ENCODE data around the gene DNASE1L1. TPM values are rescaled to one million over a fixed set of nuclear protein-coding genes. Genes with fewer than 3 reads are reported as not detected.

Gene DNASE1L1
- total and polyA plus RNA-seq, 4 experiments from 2014 or later, result 14.0 to 26.3 (median 20.7) TPM

GRCh38 chrX:154370300-154371016 lies 38.6 kb downstream of the DNASE1L1 start:
- no peaks in the 10 kb centered on the region for H3K9me3 ChIP-seq (ENCODE audit: control insufficient read depth in 1 of 2, low read length in 2 of 2)
- DNase-seq, result no peak
- H3K27ac ChIP-seq (ENCODE audit: low read depth, low read length), result peak overlapping the region; percentile 92
- ChIA-PET POLR2A (ENCODE audit: partially characterized antibody) (interaction anchor here (1.0 to 10.9 kb wide), 16 partner anchors 8 to 445 kb away, joined by 3 to 245 read pairs (median 6); partner anchors contain the start of genes ARHGAP4, EMD, HCFC1 and IRAK1), CTCF (ENCODE audit: partially characterized antibody) (interaction anchor here (1.3 to 2.1 kb wide), 2 partner anchors 9 kb away, joined by 3 to 5 read pairs; partner anchors contain the start of gene EMD)
- no peaks in the 10 kb centered on the region for H3K27me3 Mint-ChIP-seq
- peak overlapping the region; percentile 91 to 96 (median 94) for H3K4me3 Mint-ChIP-seq
- no peaks in the 10 kb centered on the region for H3K27me3 ChIP-seq (ENCODE audit: insufficient read depth, low read length)
- H3K36me3 ChIP-seq (ENCODE audit: insufficient read depth, low read length), result peaks cover 26% of the 10 kb centered on the region
- H3K9me3 Mint-ChIP-seq, result no peaks in the 10 kb centered on the region
- intact Hi-C loops (cut with micrococcal nuclease), result loop anchor here (1.0 to 10.0 kb wide), 3 partner anchors 9 to 396 kb away; partner anchors contain the start of genes EMD, HCFC1, MECP2 and TMEM187
- peaks cover 6 to 29% of the 10 kb centered on the region in 2 donors for H3K36me3 Mint-ChIP-seq
- H3K4me1 Mint-ChIP-seq, result peaks cover 4 to 45% (median 25%) of the 10 kb centered on the region in 4 donors
- H3K4me1 ChIP-seq (ENCODE audit: insufficient read depth, low read length), result peaks cover 58% of the 10 kb centered on the region
- H3K27ac Mint-ChIP-seq, result peak overlapping the region; percentile 95 to 98 (median 97)
- H3K4me3 ChIP-seq (ENCODE audit: low read length in 2 of 2), result peak overlapping the region; percentile 59 to 69

GRCh38 chrX:154369449-154370299 lies 39.4 kb downstream of the DNASE1L1 start:
- Histone ChIP-seq H3K9me3 (ENCODE audit: control insufficient read depth in 1 of 2, low read length in 2 of 2) (no peaks in the 10 kb centered on the region), H3K27ac (ENCODE audit: low read depth, low read length) (peak overlapping the region; percentile 92), H3K4me3 (ENCODE audit: low read length in 2 of 2) (peak overlapping the region; percentile 59 to 69), H3K4me1 (ENCODE audit: insufficient read depth, low read length) (peaks cover 61% of the 10 kb centered on the region), H3K36me3 (ENCODE audit: insufficient read depth, low read length) (peaks cover 34% of the 10 kb centered on the region), H3K27me3 (ENCODE audit: insufficient read depth, low read length) (no peaks in the 10 kb centered on the region)
- Mint-ChIP-seq H3K27me3 (no peaks in the 10 kb centered on the region), H3K4me1 (peaks cover 4 to 43% (median 25%) of the 10 kb centered on the region in 4 donors), H3K36me3 (peaks cover 9 to 32% of the 10 kb centered on the region in 2 donors), H3K4me3 (peak overlapping the region; percentile 91 to 96 (median 94)), H3K27ac (peak overlapping the region; percentile 95 to 98 (median 97)), H3K9me3 (no peaks in the 10 kb centered on the region)
- POLR2A ChIA-PET (ENCODE audit: partially characterized antibody), result interaction anchor here (1.0 to 10.9 kb wide), 10 partner anchors 9 to 442 kb away, joined by 3 to 245 read pairs (median 10); partner anchors contain the start of genes EMD, HCFC1, RPL10 and UBL4A
- CTCF ChIA-PET (ENCODE audit: partially characterized antibody), result interaction anchor here (1.0 to 2.1 kb wide), 2 partner anchors 10 to 16 kb away, joined by 3 to 5 read pairs; partner anchors contain the start of gene EMD
- peak; percentile 71 to 84 (median 75) for DNase-seq
- intact Hi-C loops (cut with micrococcal nuclease), result loop anchor here (10.0 kb wide), 2 partner anchors 275 to 395 kb away; partner anchors contain the start of genes HCFC1, MECP2 and TMEM187

DNA sequence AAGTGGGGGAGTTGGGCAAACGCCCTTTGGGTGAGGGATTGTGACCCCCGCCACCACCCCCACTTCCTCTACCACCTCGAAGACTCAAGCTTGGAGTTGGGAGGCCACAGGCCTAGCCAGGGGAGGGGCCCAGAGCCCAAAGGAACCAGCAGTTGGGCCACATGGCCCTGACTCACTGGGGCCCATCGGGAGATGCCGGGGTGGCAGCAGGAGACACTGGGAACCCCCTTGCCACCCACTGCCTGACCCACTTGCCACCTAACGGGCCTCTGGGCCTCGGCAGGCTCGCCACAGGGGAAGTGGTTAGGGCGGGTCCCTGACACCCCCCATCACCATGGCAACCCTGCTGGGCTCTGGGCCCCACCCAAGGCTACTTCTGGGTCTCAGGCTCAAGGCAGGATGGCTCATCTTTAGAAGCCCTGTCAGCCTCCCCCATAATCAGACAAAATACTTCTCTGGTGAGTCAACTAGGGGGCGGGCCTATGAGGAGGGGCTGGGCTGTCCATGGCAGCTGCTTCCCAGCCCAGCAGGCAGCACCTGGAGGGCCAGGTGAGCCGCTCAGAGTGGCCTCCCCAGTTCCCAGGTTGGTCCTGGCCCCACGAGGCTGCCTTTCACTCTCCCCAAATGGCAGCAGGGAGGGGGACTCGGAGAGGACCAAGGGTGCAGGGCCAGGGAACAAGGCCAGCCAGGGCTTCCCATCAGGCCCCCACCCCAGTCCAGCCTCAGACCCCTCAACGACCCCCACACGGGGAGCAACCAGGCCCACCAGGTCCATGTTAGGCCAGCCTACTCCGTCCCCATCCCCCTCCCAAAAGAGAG lies 40.2 kb downstream of the DNASE1L1 start:
- Mint-ChIP-seq H3K36me3 (peaks cover 11 to 33% of the 10 kb centered on the region in 2 donors), H3K9me3 (no peaks in the 10 kb centered on the region), H3K27ac (peak overlapping the region; percentile 90 to 98 (median 95)), H3K27me3 (no peaks in the 10 kb centered on the region), H3K4me1 (peaks cover 4 to 45% (median 25%) of the 10 kb centered on the region in 4 donors), H3K4me3 (peak overlapping the region; percentile 84 to 96 (median 92))
- no peaks in the 10 kb centered on the region for H3K27me3 ChIP-seq (ENCODE audit: insufficient read depth, low read length)
- intact Hi-C loops (cut with micrococcal nuclease), result no loop called here
- H3K9me3 ChIP-seq (ENCODE audit: control insufficient read depth in 1 of 2, low read length in 2 of 2), result no peaks in the 10 kb centered on the region
- H3K4me1 ChIP-seq (ENCODE audit: insufficient read depth, low read length), result peaks cover 65% of the 10 kb centered on the region
- H3K4me3 ChIP-seq (ENCODE audit: low read length in 2 of 2), result peak overlapping the region; percentile 17 to 59
- CTCF ChIA-PET (ENCODE audit: partially characterized antibody), result interaction anchor here (1.0 kb wide), 1 partner anchor 15 kb away, joined by 3 read pairs; no protein-coding TSS in a partner anchor
- H3K36me3 ChIP-seq (ENCODE audit: insufficient read depth, low read length), result peaks cover 42% of the 10 kb centered on the region
- peak overlapping the region; percentile 92 for H3K27ac ChIP-seq (ENCODE audit: low read depth, low read length)
- POLR2A ChIA-PET (ENCODE audit: partially characterized antibody), result interaction anchor here (1.0 to 10.9 kb wide), 13 partner anchors 8 to 443 kb away, joined by 3 to 245 read pairs (median 7); partner anchors contain the start of genes EMD, HCFC1, RPL10 and UBL4A
- peak; percentile 92 to 97 (median 95) for DNase-seq

DNA sequence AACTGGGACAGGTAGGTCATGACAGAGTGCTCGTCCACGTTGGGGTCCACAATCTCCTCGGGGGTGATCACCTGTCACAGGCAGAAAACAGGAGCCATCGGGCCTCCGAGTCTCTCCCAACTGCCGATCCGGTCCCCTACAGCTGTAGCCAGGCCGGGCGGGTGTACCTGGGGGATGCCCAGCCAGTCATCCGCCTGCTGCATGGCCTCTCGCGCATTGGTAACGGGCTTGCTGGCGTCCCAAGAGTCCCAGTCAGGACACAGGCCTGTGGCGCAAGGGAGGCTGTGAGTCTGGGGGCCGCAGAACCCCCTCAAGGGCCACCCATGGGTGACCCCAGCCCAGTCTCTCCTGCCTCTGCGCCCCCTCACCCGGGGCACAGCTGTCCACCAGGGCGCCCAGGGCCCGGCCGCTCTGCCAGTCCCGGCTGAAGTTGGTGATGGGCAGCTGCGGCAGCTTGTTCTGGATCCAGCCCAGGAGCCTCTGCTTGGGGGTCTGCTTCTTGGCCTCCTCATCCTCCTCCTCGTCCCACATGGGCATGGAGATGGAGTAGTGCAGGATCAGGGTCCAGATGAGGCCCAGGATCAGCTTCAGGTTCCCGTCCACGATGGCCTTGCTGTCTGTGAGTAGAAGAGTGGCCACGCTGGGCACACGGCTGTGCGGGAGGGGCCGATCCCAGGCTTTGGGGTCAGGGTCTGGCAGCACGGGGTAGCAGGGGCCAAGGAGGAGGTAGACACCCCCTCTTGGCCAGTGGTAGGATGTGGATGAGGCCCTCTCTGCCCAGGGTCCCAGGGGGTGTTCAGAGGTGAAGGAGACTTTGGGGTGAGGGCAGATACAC lies 41.4 kb downstream of the DNASE1L1 start:
- peak overlapping the region; percentile 90 to 98 (median 95) for H3K27ac Mint-ChIP-seq
- H3K4me3 Mint-ChIP-seq, result peak overlapping the region; percentile 84 to 96 (median 92)

GRCh38 chrX:154366666-154367055 lies 42.4 kb downstream of the DNASE1L1 start:
- CTCF ChIA-PET (ENCODE audit: partially characterized antibody), result interaction anchor here (1.4 kb wide), 1 partner anchor 9 kb away, joined by 3 read pairs; no protein-coding TSS in a partner anchor
- H3K4me1 ChIP-seq (ENCODE audit: insufficient read depth, low read length), result peaks cover 59% of the 10 kb centered on the region
- H3K4me1 Mint-ChIP-seq, result peaks cover 1 to 41% (median 16%) of the 10 kb centered on the region in 4 donors
- peak overlapping the region in 1 of 8 donors; percentile 36 for H3K4me3 Mint-ChIP-seq
- peaks cover 14 to 40% of the 10 kb centered on the region in 2 donors for H3K36me3 Mint-ChIP-seq
- intact Hi-C loops (cut with micrococcal nuclease), result no loop called here
- DNase-seq, result no peak
- no peaks in the 10 kb centered on the region for H3K9me3 ChIP-seq (ENCODE audit: control insufficient read depth in 1 of 2, low read length in 2 of 2)
- H3K27ac Mint-ChIP-seq, result peak overlapping the region; percentile 9 to 86 (median 38)
- no peaks in the 10 kb centered on the region for H3K27me3 ChIP-seq (ENCODE audit: insufficient read depth, low read length)
- no peaks in the 10 kb centered on the region for H3K27me3 Mint-ChIP-seq
- no peaks in the 10 kb centered on the region for H3K9me3 Mint-ChIP-seq
- peak overlapping the region; percentile 92 for H3K27ac ChIP-seq (ENCODE audit: low read depth, low read length)
- POLR2A ChIA-PET (ENCODE audit: partially characterized antibody), result interaction anchor here (3.3 to 10.9 kb wide), 3 partner anchors 12 to 32 kb away, joined by 36 to 245 read pairs (median 69); partner anchors contain the start of genes EMD and RPL10
- peaks cover 58% of the 10 kb centered on the region for H3K36me3 ChIP-seq (ENCODE audit: insufficient read depth, low read length)
- no peak overlapping the region for H3K4me3 ChIP-seq (ENCODE audit: low read length in 2 of 2)

More for the DNA sequence above, 41.4 kb downstream of the DNASE1L1 start:
- Mint-ChIP-seq H3K27me3 (no peaks in the 10 kb centered on the region), H3K9me3 (no peaks in the 10 kb centered on the region), H3K4me1 (peaks cover 1 to 44% (median 19%) of the 10 kb centered on the region in 4 donors), H3K36me3 (peaks cover 13 to 38% of the 10 kb centered on the region in 2 donors)
- intact Hi-C loops (cut with micrococcal nuclease), result no loop called here
- Histone ChIP-seq H3K4me3 (ENCODE audit: low read length in 2 of 2) (peak overlapping the region in 1 of 2 donors; percentile 59), H3K4me1 (ENCODE audit: insufficient read depth, low read length) (peaks cover 57% of the 10 kb centered on the region), H3K9me3 (ENCODE audit: control insufficient read depth in 1 of 2, low read length in 2 of 2) (no peaks in the 10 kb centered on the region), H3K27me3 (ENCODE audit: insufficient read depth, low read length) (no peaks in the 10 kb centered on the region), H3K36me3 (ENCODE audit: insufficient read depth, low read length) (peaks cover 48% of the 10 kb centered on the region), H3K27ac (ENCODE audit: low read depth, low read length) (peak overlapping the region; percentile 92)
- DNase-seq, result no peak
- ChIA-PET CTCF (ENCODE audit: partially characterized antibody) (no interaction called here), POLR2A (ENCODE audit: partially characterized antibody) (interaction anchor here (1.0 to 10.9 kb wide), 8 partner anchors 11 to 442 kb away, joined by 3 to 245 read pairs (median 13); partner anchors contain the start of genes EMD and RPL10)
